Neuron (in vitro differentiated cells): ENCODE measurements around the gene PRR22.

Source experiments
- H2AFZ ChIP-seq: one replicate; pipeline ENCODE4 v1.6.1; 2013; ENCODE audit warnings: low read depth, mild to moderate bottlenecking, inconsistent platforms, low read length, moderate library complexity
- H3K27me3 ChIP-seq: one replicate; pipeline ENCODE4 v1.6.1; 2013; ENCODE audit warnings: low read length; ENCODE audit not compliant: insufficient read depth
- H3K36me3 ChIP-seq: one replicate; pipeline ENCODE4 v1.6.1; 2013; ENCODE audit warnings: low read length; ENCODE audit not compliant: insufficient read depth
- H3K4me1 ChIP-seq: one replicate; pipeline ENCODE4 v1.6.1; 2013; ENCODE audit warnings: low read length; ENCODE audit not compliant: insufficient read depth
- H3K4me3 ChIP-seq: 2 replicates; pipeline ENCODE4 v1.5.1; 2013; ENCODE audit warnings: mild to moderate bottlenecking, low read length, moderate library complexity
- H3K9me3 ChIP-seq: one replicate; pipeline ENCODE4 v1.6.1; 2013; ENCODE audit warnings: low read length

Gene PRR22

GRCh38 chr19:5823579-5824281 lies 39.2 kb upstream of the PRR22 start:
- no peak overlapping the region for H2AFZ ChIP-seq
- peaks cover 3% of the 10 kb centered on the region for H3K27me3 ChIP-seq
- H3K9me3 ChIP-seq = peaks cover 2% of the 10 kb centered on the region
- H3K4me3 ChIP-seq = no peak overlapping the region
- H3K36me3 ChIP-seq = no peaks in the 10 kb centered on the region
- peaks cover 4% of the 10 kb centered on the region for H3K4me1 ChIP-seq

- Histone ChIP-seq H3K4me3 (no peak overlapping the region), H3K9me3 (peaks cover 2% of the 10 kb centered on the region), H2AFZ (no peak overlapping the region), H3K27me3 (no peaks in the 10 kb centered on the region), H3K36me3 (no peaks in the 10 kb centered on the region), H3K4me1 (no peaks in the 10 kb centered on the region)
Observed at GRCh38 chr19:5822181-5822844, 37.8 kb upstream of the PRR22 start.

DNA sequence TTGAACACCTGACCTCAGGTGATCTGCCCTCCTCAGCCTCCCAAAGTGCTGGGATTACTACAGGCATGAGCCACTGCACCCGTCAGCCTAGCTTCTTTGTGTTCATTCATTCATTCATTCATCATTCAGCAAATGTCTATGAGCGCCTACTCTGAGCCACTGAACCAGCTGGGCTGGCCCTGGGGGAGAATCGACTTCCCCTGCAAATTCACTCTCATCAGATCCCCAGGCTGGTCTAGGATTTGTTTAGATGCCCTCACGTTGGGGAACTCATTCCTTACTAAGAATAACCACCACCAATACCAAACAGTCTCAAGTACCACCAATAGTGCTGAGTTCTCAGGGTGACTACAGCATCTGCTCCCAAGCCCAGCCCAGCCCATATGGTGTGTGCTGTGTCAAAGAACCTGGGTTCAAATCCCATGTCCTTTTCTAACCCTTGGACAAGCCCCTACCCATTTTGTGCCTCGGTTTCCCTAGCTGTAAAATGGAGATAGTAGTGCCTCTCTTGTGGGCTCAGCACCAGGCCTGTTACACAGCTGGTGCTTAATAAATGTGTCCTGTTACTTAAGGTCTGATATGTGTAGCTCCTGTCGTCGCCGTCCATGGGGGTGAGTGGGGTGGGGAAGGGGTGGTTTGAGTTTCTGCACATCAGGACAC lies 37.1 kb upstream of the PRR22 start:
- peaks cover 2% of the 10 kb centered on the region for H3K9me3 ChIP-seq
- no peaks in the 10 kb centered on the region for H3K27me3 ChIP-seq
- no peaks in the 10 kb centered on the region for H3K4me1 ChIP-seq
- no peak overlapping the region for H2AFZ ChIP-seq
- H3K4me3 ChIP-seq = no peak overlapping the region
- H3K36me3 ChIP-seq = no peaks in the 10 kb centered on the region

DNA sequence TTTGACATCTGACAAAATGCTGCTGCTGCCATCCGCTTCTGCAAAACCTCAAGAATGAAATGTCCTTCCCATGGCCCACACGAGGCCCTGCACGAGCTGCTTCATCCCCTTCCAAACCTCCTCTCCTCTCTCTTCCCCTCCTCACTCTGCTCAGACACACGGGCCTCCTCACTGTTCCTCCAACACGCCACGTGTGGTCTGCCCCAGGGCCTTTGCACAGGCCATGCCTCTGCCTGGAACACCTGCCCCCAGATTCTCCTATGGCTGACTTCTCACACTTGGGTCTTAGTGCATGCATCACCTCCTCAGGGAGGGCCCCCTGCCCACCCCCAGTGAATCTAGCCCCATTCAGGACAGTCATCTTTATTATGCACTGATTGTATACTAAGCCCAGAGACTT lies 36.2 kb upstream of the PRR22 start:
- Histone ChIP-seq H3K4me3 (no peak overlapping the region), H3K9me3 (peaks cover 2% of the 10 kb centered on the region), H3K36me3 (no peaks in the 10 kb centered on the region), H3K4me1 (no peaks in the 10 kb centered on the region), H2AFZ (no peak overlapping the region), H3K27me3 (no peaks in the 10 kb centered on the region)

DNA sequence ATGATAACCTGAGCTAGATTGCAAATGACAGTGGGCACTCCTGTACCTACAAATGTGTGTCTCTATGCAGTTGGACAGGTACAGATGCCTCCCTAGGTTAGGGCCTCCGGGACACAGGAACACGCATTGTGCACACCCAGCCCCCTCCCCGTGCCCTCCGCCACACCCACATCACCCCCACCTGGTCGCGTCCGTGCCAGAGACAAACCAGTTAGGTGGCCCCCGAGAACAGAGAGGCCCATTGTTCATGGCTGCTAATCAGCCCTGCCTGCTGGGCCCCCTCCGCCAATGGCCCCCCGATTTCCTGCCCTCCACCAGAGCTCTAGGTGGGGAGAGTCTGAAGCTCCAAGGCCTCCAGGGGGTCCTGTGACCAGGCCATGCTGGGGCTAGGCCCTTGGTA lies 34.0 kb upstream of the PRR22 start:
- H3K4me1 ChIP-seq = no peaks in the 10 kb centered on the region
- H2AFZ ChIP-seq = no peak overlapping the region
- H3K27me3 ChIP-seq = no peaks in the 10 kb centered on the region
- H3K36me3 ChIP-seq = no peaks in the 10 kb centered on the region
- H3K4me3 ChIP-seq = no peak overlapping the region
- peaks cover 1% of the 10 kb centered on the region for H3K9me3 ChIP-seq

DNA sequence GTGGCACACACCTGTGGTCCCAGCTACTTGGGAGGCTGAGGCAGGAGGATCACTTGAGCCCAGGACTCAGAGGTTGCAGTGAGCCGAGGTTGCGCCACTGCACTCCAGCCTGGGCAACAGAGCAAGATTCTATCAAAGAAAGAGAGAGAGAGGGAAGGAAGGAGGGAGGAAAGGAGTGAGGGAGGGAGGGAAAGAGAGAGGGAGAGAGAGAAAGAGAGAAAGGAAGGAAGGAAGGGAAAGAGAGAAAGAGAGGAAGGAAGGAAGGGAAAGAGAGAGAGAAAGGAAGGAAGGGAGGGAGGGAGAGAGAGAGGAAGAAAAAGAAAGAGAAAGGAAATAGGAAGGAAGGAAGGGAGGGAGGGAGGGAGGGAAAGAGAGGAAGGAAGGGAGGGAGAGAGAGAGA lies 32.7 kb upstream of the PRR22 start:
- Histone ChIP-seq H2AFZ (no peak overlapping the region), H3K27me3 (no peaks in the 10 kb centered on the region), H3K4me1 (no peaks in the 10 kb centered on the region), H3K36me3 (no peaks in the 10 kb centered on the region), H3K9me3 (no peaks in the 10 kb centered on the region), H3K4me3 (no peak overlapping the region)

GRCh38 chr19:5814852-5815246 lies 30.3 kb upstream of the PRR22 start:
- Histone ChIP-seq H3K36me3 (no peaks in the 10 kb centered on the region), H3K9me3 (no peaks in the 10 kb centered on the region), H3K4me1 (no peaks in the 10 kb centered on the region), H3K4me3 (no peak overlapping the region), H2AFZ (no peak overlapping the region), H3K27me3 (no peaks in the 10 kb centered on the region)

- H3K36me3 ChIP-seq = no peaks in the 10 kb centered on the region
- no peaks in the 10 kb centered on the region for H3K27me3 ChIP-seq
- H3K4me1 ChIP-seq = no peaks in the 10 kb centered on the region
- H2AFZ ChIP-seq = no peak overlapping the region
- H3K9me3 ChIP-seq = no peaks in the 10 kb centered on the region
- no peak overlapping the region for H3K4me3 ChIP-seq
Observed at GRCh38 chr19:5814123-5814851, 29.7 kb upstream of the PRR22 start.

- Histone ChIP-seq H3K4me1 (no peaks in the 10 kb centered on the region), H3K4me3 (no peak overlapping the region), H3K36me3 (no peaks in the 10 kb centered on the region), H3K9me3 (no peaks in the 10 kb centered on the region), H3K27me3 (no peaks in the 10 kb centered on the region), H2AFZ (no peak overlapping the region)
Observed at GRCh38 chr19:5811117-5811516, 26.6 kb upstream of the PRR22 start.

DNA sequence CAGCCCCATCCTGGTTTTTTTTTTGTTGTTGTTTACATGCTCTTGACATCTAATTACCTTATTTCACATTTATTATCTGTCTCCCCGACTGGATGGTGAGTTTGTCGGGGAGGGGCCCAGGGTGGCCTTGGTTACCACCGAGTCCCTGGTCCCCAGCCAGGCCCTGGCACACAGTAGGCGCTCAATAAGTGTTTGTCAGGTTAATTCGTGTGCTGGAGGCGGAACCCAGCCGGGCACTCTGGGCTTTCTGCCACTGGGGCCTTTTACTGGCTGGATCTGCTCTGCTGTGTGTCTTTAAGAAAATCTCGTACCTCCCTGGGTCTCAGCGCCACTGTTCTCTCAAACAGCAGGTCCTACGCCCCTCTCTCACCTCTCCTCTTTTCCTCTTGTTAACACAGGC lies 24.9 kb upstream of the PRR22 start:
- Histone ChIP-seq H3K36me3 (no peaks in the 10 kb centered on the region), H3K4me3 (no peak overlapping the region), H3K27me3 (peaks cover 5% of the 10 kb centered on the region), H2AFZ (no peak overlapping the region), H3K4me1 (no peaks in the 10 kb centered on the region), H3K9me3 (no peaks in the 10 kb centered on the region)

DNA sequence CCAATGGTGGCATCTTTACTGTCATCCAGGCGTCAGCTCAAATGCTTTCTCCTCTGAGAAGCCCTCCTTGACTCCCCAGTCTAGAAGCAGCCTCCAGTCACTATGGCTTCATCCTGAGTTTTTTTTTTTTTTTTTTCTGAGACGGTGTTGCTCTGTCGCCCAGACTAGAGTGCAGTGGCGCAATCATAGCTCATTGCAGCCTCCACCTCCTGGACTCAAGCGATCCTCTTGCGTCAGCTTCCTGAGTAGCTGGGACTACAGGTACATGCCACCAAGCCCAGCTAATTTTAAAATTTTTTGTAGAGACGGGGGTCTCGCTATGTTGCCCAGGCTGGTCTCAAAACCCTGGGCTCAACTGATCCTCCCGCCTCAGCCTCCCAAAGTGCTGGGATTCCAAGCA lies 24.5 kb upstream of the PRR22 start:
- Histone ChIP-seq H3K36me3 (no peaks in the 10 kb centered on the region), H3K4me3 (no peak overlapping the region), H3K9me3 (no peaks in the 10 kb centered on the region), H3K4me1 (no peaks in the 10 kb centered on the region), H3K27me3 (peaks cover 5% of the 10 kb centered on the region), H2AFZ (no peak overlapping the region)

GRCh38 chr19:5808120-5808816 lies 23.7 kb upstream of the PRR22 start:
- Histone ChIP-seq H3K9me3 (no peaks in the 10 kb centered on the region), H2AFZ (no peak overlapping the region), H3K4me1 (no peaks in the 10 kb centered on the region), H3K27me3 (peaks cover 5% of the 10 kb centered on the region), H3K4me3 (no peak overlapping the region), H3K36me3 (no peaks in the 10 kb centered on the region)
